ENCODE measurements around the gene SLC35F6.

DNA sequence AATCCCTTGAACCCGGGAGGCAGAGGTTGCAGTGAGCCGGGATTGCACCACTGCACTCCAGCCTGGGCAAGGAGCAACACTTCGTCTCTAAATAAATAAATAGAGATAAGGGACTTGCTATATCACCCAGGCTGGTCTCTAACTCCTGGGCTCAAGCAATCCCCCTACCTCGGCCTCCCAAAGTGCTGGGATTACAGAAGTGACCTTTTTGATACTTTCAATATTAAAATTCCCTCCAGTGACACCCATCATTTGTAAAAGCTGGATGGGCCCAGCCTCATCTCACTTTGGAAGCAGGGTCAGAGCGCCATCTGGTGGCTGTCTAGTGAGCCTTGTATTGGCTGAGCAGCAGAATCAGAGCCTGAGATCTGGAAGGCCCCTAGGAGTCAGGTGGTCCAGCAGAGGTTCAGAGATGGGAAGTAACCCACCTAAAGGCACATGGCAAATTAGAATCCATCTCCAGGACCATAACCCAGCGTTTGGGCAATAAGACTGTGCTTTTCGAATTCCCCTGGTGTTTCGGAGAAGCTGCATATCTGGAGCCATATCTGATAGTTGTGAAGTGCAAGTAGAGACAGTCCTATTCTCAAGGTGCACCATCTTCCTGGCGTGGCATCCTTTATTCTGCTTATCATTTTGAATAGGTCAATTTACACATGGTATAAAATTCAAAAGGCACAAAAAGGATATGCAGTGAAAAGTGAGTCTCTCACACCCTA lies 18.3 kb upstream of the SLC35F6 start:
- TF ChIP-seq, protein P1, sequence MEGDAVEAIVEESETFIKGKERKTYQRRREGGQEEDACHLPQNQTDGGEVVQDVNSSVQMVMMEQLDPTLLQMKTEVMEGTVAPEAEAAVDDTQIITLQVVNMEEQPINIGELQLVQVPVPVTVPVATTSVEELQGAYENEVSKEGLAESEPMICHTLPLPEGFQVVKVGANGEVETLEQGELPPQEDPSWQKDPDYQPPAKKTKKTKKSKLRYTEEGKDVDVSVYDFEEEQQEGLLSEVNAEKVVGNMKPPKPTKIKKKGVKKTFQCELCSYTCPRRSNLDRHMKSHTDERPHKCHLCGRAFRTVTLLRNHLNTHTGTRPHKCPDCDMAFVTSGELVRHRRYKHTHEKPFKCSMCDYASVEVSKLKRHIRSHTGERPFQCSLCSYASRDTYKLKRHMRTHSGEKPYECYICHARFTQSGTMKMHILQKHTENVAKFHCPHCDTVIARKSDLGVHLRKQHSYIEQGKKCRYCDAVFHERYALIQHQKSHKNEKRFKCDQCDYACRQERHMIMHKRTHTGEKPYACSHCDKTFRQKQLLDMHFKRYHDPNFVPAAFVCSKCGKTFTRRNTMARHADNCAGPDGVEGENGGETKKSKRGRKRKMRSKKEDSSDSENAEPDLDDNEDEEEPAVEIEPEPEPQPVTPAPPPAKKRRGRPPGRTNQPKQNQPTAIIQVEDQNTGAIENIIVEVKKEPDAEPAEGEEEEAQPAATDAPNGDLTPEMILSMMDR (optimal IDR thresholded peaks at IDR 0.05 in 1 of 3, IDR thresholded peaks at IDR 0.05 in 1 of 3, conservative IDR thresholded peaks at IDR 0.05 in 1 of 3; ENCODE audit: extremely low read depth in 1 of 3, insufficient read depth in 2 of 3, low read length in 3 of 3): peak; percentile 86 to 95 (median 91)
- TF ChIP-seq EZH2 (IDR thresholded peaks at IDR 0.05; ENCODE audit: low read length): no peak

Measured in keratinocyte (primary cell).